ENCODE data around the gene RHBDF1. TPM values are rescaled to one million over a fixed set of nuclear protein-coding genes. Genes with fewer than 3 reads are reported as not detected.
"Not testable (repeated sequence)": the region's sequence is repeated elsewhere in the genome, so short reads cannot be mapped to it uniquely, and the experiment has no call there.

RHBDF1 gene
- total and polyA plus RNA-seq, 2 donors from 2014 or later: 12.0 to 33.1 TPM

- intact Hi-C loops (cut with DNase I): no loop called here
- H3K4me1 ChIP-seq (ENCODE audit: control insufficient read depth in 2 of 3, insufficient read depth in 2 of 3, low read depth in 1 of 3, low read length in 3 of 3): no peaks in the 10 kb centered on the region
- no peak overlapping the region for H3K4me3 ChIP-seq (ENCODE audit: low read length in 3 of 3)
- no peak for FAIRE-seq
- no peak overlapping the region for H3K27ac ChIP-seq (ENCODE audit: low read depth in 2 of 2, low read length in 2 of 2)
- no peak for TF ChIP-seq CTCF (IDR thresholded peaks at IDR 0.05; ENCODE audit: borderline replicate concordance, extremely low read depth, insufficient read depth)
- H3K9me3 ChIP-seq (ENCODE audit: control insufficient read depth in 2 of 3, insufficient read depth in 1 of 3, low read length in 3 of 3): no peaks in the 10 kb centered on the region
- H3K36me3 ChIP-seq (ENCODE audit: control insufficient read depth in 2 of 3, insufficient read depth in 3 of 3, low read length in 3 of 3): no peaks in the 10 kb centered on the region
- no peak overlapping the region for H3K9ac ChIP-seq (ENCODE audit: low read length in 3 of 3)
- DNase-seq: peak in 1 of 5 donors; percentile 32
- no peaks in the 10 kb centered on the region for H3K27me3 ChIP-seq (ENCODE audit: control insufficient read depth, insufficient read depth, low read length)
These were observed 38.4 kb downstream of the RHBDF1 start for GRCh38 chr16:33877-34647.

GRCh38 chr16:33154-33876 is 39.1 kb downstream of the RHBDF1 start:
- H3K27ac ChIP-seq (ENCODE audit: low read depth in 2 of 2, low read length in 2 of 2); H3K27me3 ChIP-seq (ENCODE audit: control insufficient read depth, insufficient read depth, low read length); H3K9ac ChIP-seq (ENCODE audit: low read length in 3 of 3); H3K4me3 ChIP-seq (ENCODE audit: low read length in 3 of 3); H3K4me1 ChIP-seq (ENCODE audit: control insufficient read depth in 2 of 3, insufficient read depth in 2 of 3, low read depth in 1 of 3, low read length in 3 of 3); H3K9me3 ChIP-seq (ENCODE audit: control insufficient read depth in 2 of 3, insufficient read depth in 1 of 3, low read length in 3 of 3); DNase-seq; H3K36me3 ChIP-seq (ENCODE audit: control insufficient read depth in 2 of 3, insufficient read depth in 3 of 3, low read length in 3 of 3); FAIRE-seq; intact Hi-C loops (cut with DNase I): not testable (repeated sequence)

GRCh38 chr16:30627-31026 is 41.8 kb downstream of the RHBDF1 start:
- H3K4me3 ChIP-seq (ENCODE audit: low read length in 3 of 3); H3K4me1 ChIP-seq (ENCODE audit: control insufficient read depth in 2 of 3, insufficient read depth in 2 of 3, low read depth in 1 of 3, low read length in 3 of 3); intact Hi-C loops (cut with DNase I); H3K9me3 ChIP-seq (ENCODE audit: control insufficient read depth in 2 of 3, insufficient read depth in 1 of 3, low read length in 3 of 3); H3K27ac ChIP-seq (ENCODE audit: low read depth in 2 of 2, low read length in 2 of 2); DNase-seq; H3K27me3 ChIP-seq (ENCODE audit: control insufficient read depth, insufficient read depth, low read length); FAIRE-seq; H3K9ac ChIP-seq (ENCODE audit: low read length in 3 of 3); H3K36me3 ChIP-seq (ENCODE audit: control insufficient read depth in 2 of 3, insufficient read depth in 3 of 3, low read length in 3 of 3): not testable (repeated sequence)

GRCh38 chr16:25926-26348 is 46.5 kb downstream of the RHBDF1 start:
- H3K9ac ChIP-seq (ENCODE audit: low read length in 3 of 3); H3K27me3 ChIP-seq (ENCODE audit: control insufficient read depth, insufficient read depth, low read length); DNase-seq; H3K9me3 ChIP-seq (ENCODE audit: control insufficient read depth in 2 of 3, insufficient read depth in 1 of 3, low read length in 3 of 3); H3K36me3 ChIP-seq (ENCODE audit: control insufficient read depth in 2 of 3, insufficient read depth in 3 of 3, low read length in 3 of 3); H3K4me1 ChIP-seq (ENCODE audit: control insufficient read depth in 2 of 3, insufficient read depth in 2 of 3, low read depth in 1 of 3, low read length in 3 of 3); intact Hi-C loops (cut with DNase I); H3K27ac ChIP-seq (ENCODE audit: low read depth in 2 of 2, low read length in 2 of 2); H3K4me3 ChIP-seq (ENCODE audit: low read length in 3 of 3); FAIRE-seq: not testable (repeated sequence)

- H3K9me3 ChIP-seq (ENCODE audit: control insufficient read depth in 2 of 3, insufficient read depth in 1 of 3, low read length in 3 of 3); DNase-seq; FAIRE-seq; intact Hi-C loops (cut with DNase I); H3K27ac ChIP-seq (ENCODE audit: low read depth in 2 of 2, low read length in 2 of 2); H3K4me1 ChIP-seq (ENCODE audit: control insufficient read depth in 2 of 3, insufficient read depth in 2 of 3, low read depth in 1 of 3, low read length in 3 of 3); H3K9ac ChIP-seq (ENCODE audit: low read length in 3 of 3); H3K27me3 ChIP-seq (ENCODE audit: control insufficient read depth, insufficient read depth, low read length); H3K4me3 ChIP-seq (ENCODE audit: low read length in 3 of 3); H3K36me3 ChIP-seq (ENCODE audit: control insufficient read depth in 2 of 3, insufficient read depth in 3 of 3, low read length in 3 of 3): not testable (repeated sequence)
These were observed 48.3 kb downstream of the RHBDF1 start for GRCh38 chr16:24151-24550.

GRCh38 chr16:20886-21285 is 51.5 kb downstream of the RHBDF1 start:
- H3K4me1 ChIP-seq (ENCODE audit: control insufficient read depth in 2 of 3, insufficient read depth in 2 of 3, low read depth in 1 of 3, low read length in 3 of 3); H3K27me3 ChIP-seq (ENCODE audit: control insufficient read depth, insufficient read depth, low read length); H3K9ac ChIP-seq (ENCODE audit: low read length in 3 of 3); DNase-seq; H3K27ac ChIP-seq (ENCODE audit: low read depth in 2 of 2, low read length in 2 of 2); H3K36me3 ChIP-seq (ENCODE audit: control insufficient read depth in 2 of 3, insufficient read depth in 3 of 3, low read length in 3 of 3); H3K4me3 ChIP-seq (ENCODE audit: low read length in 3 of 3); H3K9me3 ChIP-seq (ENCODE audit: control insufficient read depth in 2 of 3, insufficient read depth in 1 of 3, low read length in 3 of 3); FAIRE-seq; intact Hi-C loops (cut with DNase I): not testable (repeated sequence)

GRCh38 chr16:17062-17765 is 55.2 kb downstream of the RHBDF1 start:
- H3K27me3 ChIP-seq (ENCODE audit: control insufficient read depth, insufficient read depth, low read length); H3K9me3 ChIP-seq (ENCODE audit: control insufficient read depth in 2 of 3, insufficient read depth in 1 of 3, low read length in 3 of 3); intact Hi-C loops (cut with DNase I); H3K9ac ChIP-seq (ENCODE audit: low read length in 3 of 3); H3K27ac ChIP-seq (ENCODE audit: low read depth in 2 of 2, low read length in 2 of 2); H3K4me3 ChIP-seq (ENCODE audit: low read length in 3 of 3); H3K4me1 ChIP-seq (ENCODE audit: control insufficient read depth in 2 of 3, insufficient read depth in 2 of 3, low read depth in 1 of 3, low read length in 3 of 3); DNase-seq; FAIRE-seq; H3K36me3 ChIP-seq (ENCODE audit: control insufficient read depth in 2 of 3, insufficient read depth in 3 of 3, low read length in 3 of 3): not testable (repeated sequence)

Measured in kidney (tissue), 14 donors.